ENCODE measurements around the gene CACTIN. TPM values are rescaled to one million over a fixed set of nuclear protein-coding genes. Genes with fewer than 3 reads are reported as not detected.

Gene CACTIN
- total and polyA plus RNA-seq, 2 of the 4 experiments (the other 2 are of a cell fraction), result 10.8 to 19.5 TPM

DNA sequence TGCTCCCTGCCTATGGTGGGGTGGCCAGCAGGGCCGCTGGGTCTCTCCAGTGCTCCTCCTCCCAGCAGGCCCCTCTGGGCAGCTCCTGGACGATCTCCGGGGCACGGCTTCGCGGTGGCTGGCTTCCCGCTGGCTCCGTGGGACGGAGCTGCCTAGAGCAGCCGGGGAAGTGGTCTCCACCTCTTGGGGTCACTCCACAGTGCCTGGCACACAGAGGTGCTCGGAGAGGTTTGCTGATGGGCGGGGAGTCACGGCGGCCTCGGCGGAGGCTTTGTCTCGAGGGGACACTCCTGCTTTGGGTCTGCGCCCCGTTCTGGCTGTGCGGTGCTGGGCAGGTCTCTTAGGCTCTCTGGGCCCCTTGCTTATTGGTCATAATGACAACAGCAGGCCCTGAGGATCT is 9.9 kb upstream of the CACTIN start:
- H3K4ac ChIP-seq (ENCODE audit: low read depth, low read length), result no peak overlapping the region
- ChIA-PET CTCF (no interaction called here), POLR2A (ENCODE audit: unreplicated experiment) (no interaction called here)
- H3K27me3 ChIP-seq (ENCODE audit: control insufficient read depth, insufficient read depth, low read length), result no peaks in the 10 kb centered on the region
- no peak overlapping the region for H4K91ac ChIP-seq (ENCODE audit: insufficient read depth, low read depth, low read length)
- H4K5ac ChIP-seq (ENCODE audit: low read depth, low read length), result no peak overlapping the region
- no peaks in the 10 kb centered on the region; the same call in 1 of the 2 replicates for H4K20me1 ChIP-seq (ENCODE audit: insufficient read depth, low read length)
- in situ Hi-C loops (cut with MboI; ENCODE audit: low sequenced_read_pairs), result no loop called here
- H2BK20ac ChIP-seq (ENCODE audit: low read depth, low read length), result no peak overlapping the region
- no peak overlapping the region for H3K9ac ChIP-seq (ENCODE audit: low read depth, low read length)
- dilution Hi-C loops (cut with HindIII; ENCODE audit: low sequenced_read_pairs, unreplicated experiment), result no loop called here
- no peak overlapping the region for H3K18ac ChIP-seq (ENCODE audit: low read depth, low read length)
- no peak overlapping the region for H4K8ac ChIP-seq (ENCODE audit: low read depth in 2 of 2, low read length in 2 of 2)
- intact Hi-C loops (cut with micrococcal nuclease), result no loop called here
- H2BK120ac ChIP-seq (ENCODE audit: low read depth, low read length), result no peak overlapping the region
- H2BK5ac ChIP-seq (ENCODE audit: low read depth, low read length, poor library complexity, severe bottlenecking), result no peak overlapping the region
- H3K27ac ChIP-seq (ENCODE audit: insufficient read depth, low read length), result no peak overlapping the region
- H2BK15ac ChIP-seq (ENCODE audit: low read depth, low read length), result no peak overlapping the region
- no peak overlapping the region for H3K14ac ChIP-seq (replicated peaks; ENCODE audit: low read depth, low read length)
- H3K23ac ChIP-seq (ENCODE audit: low read depth, low read length), result no peak overlapping the region
- H3K4me3 ChIP-seq (ENCODE audit: insufficient read depth, low read depth, low read length), result no peak overlapping the region
- TF ChIP-seq MAFK (IDR thresholded peaks at IDR 0.05; ENCODE audit: low read depth, low read length) (no peak), CEBPB (IDR thresholded peaks at IDR 0.05; ENCODE audit: low read depth, low read length) (no peak), BHLHE40 (IDR thresholded peaks at IDR 0.05; ENCODE audit: low read depth, low read length) (no peak), MXI1 (IDR thresholded peaks at IDR 0.05; ENCODE audit: borderline replicate concordance, low read depth, low read length) (no peak), MAZ (IDR thresholded peaks at IDR 0.05; ENCODE audit: borderline replicate concordance, low read depth, low read length) (no peak), FOS (IDR thresholded peaks at IDR 0.05; ENCODE audit: low read depth, low read length) (no peak), POLR2A (IDR thresholded peaks at IDR 0.05; ENCODE audit: low read depth, low read length) (no peak)
- TF ChIP-seq, protein P1, sequence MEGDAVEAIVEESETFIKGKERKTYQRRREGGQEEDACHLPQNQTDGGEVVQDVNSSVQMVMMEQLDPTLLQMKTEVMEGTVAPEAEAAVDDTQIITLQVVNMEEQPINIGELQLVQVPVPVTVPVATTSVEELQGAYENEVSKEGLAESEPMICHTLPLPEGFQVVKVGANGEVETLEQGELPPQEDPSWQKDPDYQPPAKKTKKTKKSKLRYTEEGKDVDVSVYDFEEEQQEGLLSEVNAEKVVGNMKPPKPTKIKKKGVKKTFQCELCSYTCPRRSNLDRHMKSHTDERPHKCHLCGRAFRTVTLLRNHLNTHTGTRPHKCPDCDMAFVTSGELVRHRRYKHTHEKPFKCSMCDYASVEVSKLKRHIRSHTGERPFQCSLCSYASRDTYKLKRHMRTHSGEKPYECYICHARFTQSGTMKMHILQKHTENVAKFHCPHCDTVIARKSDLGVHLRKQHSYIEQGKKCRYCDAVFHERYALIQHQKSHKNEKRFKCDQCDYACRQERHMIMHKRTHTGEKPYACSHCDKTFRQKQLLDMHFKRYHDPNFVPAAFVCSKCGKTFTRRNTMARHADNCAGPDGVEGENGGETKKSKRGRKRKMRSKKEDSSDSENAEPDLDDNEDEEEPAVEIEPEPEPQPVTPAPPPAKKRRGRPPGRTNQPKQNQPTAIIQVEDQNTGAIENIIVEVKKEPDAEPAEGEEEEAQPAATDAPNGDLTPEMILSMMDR (conservative IDR thresholded peaks at IDR 0.05; ENCODE audit: low read depth, low read length), result no peak
- no TSS peak for BruUV-seq (replicated peaks)
- no peak overlapping the region for H3K4me2 ChIP-seq (ENCODE audit: low read depth, low read length)
- no peaks in the 10 kb centered on the region for H3K4me1 ChIP-seq (ENCODE audit: control insufficient read depth, insufficient read depth, low read length)
- 88% methylated on average over 16 of the region's 20 CpGs; no CpG with 5 or more reads in 1 of the 2 experiments for WGBS, 2 experiments (ENCODE audit: extremely low coverage in 2 of 2, insufficient read length in 1 of 2)
- no peaks in the 10 kb centered on the region; a peak in 1 of 4 replicates for H3K79me1 ChIP-seq (ENCODE audit: low read depth in 1 of 2, low read length in 2 of 2)
- H3K36me3 ChIP-seq (ENCODE audit: control insufficient read depth, insufficient read depth, low read length), result peaks cover 36% of the 10 kb centered on the region
- no peaks in the 10 kb centered on the region for H3K9me3 ChIP-seq (ENCODE audit: control insufficient read depth, insufficient read depth, low read length)
- H2AK9ac ChIP-seq (replicated peaks; ENCODE audit: low read depth, low read length, poor library complexity), result no peak overlapping the region
- DNase-seq, result no peak
- H2AK5ac ChIP-seq (ENCODE audit: low read depth, low read length), result no peak overlapping the region
- no peak overlapping the region for H3K56ac ChIP-seq (ENCODE audit: extremely low read depth, insufficient read depth, low read length)
- H2AFZ ChIP-seq (replicated peaks; ENCODE audit: low read length, poor library complexity), result no peak overlapping the region
- no peaks in the 10 kb centered on the region for H3K9me1 ChIP-seq (ENCODE audit: insufficient read depth, low read length)
- no peak for ATAC-seq (ENCODE audit: low read depth)

Measured in IMR-90 (cell line).